ENCODE measurements around the gene TNS2. TPM values are rescaled to one million over a fixed set of nuclear protein-coding genes. Genes with fewer than 3 reads are reported as not detected.

The TNS2 gene
- total and polyA plus RNA-seq, 2 donors (not counting 1 experiment from before 2014, with no cell fraction given) = 0.60 to 1.3 TPM

DNA sequence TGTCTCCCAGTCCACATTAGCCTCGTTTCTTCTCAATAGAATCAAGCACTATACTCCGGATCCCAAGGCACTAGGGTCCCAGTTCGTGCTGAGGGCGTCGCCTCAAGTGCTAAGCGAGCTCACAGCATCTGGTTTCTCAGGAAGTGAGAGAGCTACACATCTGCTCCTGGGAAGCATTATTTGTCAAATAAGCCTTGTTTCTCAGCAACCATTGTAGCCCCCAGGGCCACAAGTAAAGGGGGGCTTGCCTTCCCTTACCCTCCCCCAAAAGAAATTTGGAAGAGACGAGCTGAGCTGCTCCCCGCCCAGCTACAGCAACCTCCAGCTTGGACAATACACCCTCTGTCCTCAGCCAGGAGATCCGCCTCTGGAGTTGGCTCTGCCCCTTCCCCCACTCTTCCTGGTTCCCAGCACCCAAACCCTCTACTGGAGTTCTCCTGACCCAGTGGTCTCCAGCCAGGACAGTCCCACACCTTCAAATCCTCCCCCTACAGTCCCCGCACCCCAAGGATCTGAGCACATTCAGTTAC, 5.7 kb upstream of the TNS2 start:
- TF ChIP-seq, protein P1, sequence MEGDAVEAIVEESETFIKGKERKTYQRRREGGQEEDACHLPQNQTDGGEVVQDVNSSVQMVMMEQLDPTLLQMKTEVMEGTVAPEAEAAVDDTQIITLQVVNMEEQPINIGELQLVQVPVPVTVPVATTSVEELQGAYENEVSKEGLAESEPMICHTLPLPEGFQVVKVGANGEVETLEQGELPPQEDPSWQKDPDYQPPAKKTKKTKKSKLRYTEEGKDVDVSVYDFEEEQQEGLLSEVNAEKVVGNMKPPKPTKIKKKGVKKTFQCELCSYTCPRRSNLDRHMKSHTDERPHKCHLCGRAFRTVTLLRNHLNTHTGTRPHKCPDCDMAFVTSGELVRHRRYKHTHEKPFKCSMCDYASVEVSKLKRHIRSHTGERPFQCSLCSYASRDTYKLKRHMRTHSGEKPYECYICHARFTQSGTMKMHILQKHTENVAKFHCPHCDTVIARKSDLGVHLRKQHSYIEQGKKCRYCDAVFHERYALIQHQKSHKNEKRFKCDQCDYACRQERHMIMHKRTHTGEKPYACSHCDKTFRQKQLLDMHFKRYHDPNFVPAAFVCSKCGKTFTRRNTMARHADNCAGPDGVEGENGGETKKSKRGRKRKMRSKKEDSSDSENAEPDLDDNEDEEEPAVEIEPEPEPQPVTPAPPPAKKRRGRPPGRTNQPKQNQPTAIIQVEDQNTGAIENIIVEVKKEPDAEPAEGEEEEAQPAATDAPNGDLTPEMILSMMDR (IDR thresholded peaks at IDR 0.05) = no peak
- TF ChIP-seq EZH2 (IDR thresholded peaks at IDR 0.05; ENCODE audit: borderline replicate concordance, insufficient read depth, low read depth, low read length, poor library complexity, severe bottlenecking) = no peak
- no peaks in the 10 kb centered on the region for H3K79me2 ChIP-seq (ENCODE audit: control insufficient read depth, insufficient read depth, low read length)
- no peaks in the 10 kb centered on the region for H3K27me3 Mint-ChIP-seq
- no peak for ATAC-seq (ENCODE audit: low read depth)
- intact Hi-C loops (cut with micrococcal nuclease) = no loop called here
- H3K4me3 ChIP-seq (ENCODE audit: control extremely low read depth in 1 of 5, extremely low read depth in 1 of 5, insufficient read depth in 1 of 5, low read depth in 2 of 5, low read length in 4 of 5) = no peak overlapping the region
- ChIA-PET POLR2A (interaction anchor here (0.6 kb wide), 1 partner anchor 979 kb away, joined by 3 read pairs; no protein-coding TSS in a partner anchor), CTCF (interaction anchor here (0.7 kb wide), 1 partner anchor 13 kb away, joined by 3 read pairs; no protein-coding TSS in a partner anchor)
- H3K36me3 ChIP-seq (replicated peaks in 1 of 2; ENCODE audit: control extremely low read depth in 1 of 2, control insufficient read depth in 1 of 2, extremely low read depth in 1 of 2, insufficient read depth in 2 of 2, low read length in 1 of 2) = peaks cover 7 to 9% of the 10 kb centered on the region in 2 experiments
- H3K27me3 ChIP-seq (replicated peaks in 1 of 4; ENCODE audit: control extremely low read depth in 1 of 4, control insufficient read depth in 3 of 4, insufficient read depth in 4 of 4, low read length in 3 of 4) = peaks cover 0 to 2% (median 0%) of the 10 kb centered on the region in 4 experiments
- no peak overlapping the region for H2AFZ ChIP-seq (ENCODE audit: insufficient read depth, low read depth, low read length, poor library complexity, severe bottlenecking)
- H3K4me2 ChIP-seq (replicated peaks; ENCODE audit: low read depth, low read length, poor library complexity, severe bottlenecking) = no peak overlapping the region
- no peak overlapping the region for H3K27ac Mint-ChIP-seq
- H3K27ac ChIP-seq (ENCODE audit: low read length in 2 of 2) = no peak overlapping the region
- H3K4me1 ChIP-seq (ENCODE audit: control insufficient read depth in 2 of 2, insufficient read depth in 2 of 2, low read length in 2 of 2) = peaks cover 13 to 17% of the 10 kb centered on the region in 2 donors
- H3K9me3 Mint-ChIP-seq (ENCODE audit: insufficient read depth) = no peaks in the 10 kb centered on the region
- no peak for DNase-seq
- H3K4me3 Mint-ChIP-seq = no peak overlapping the region
- H3K9ac ChIP-seq (ENCODE audit: low read length) = no peak overlapping the region
- peaks cover 7% of the 10 kb centered on the region for H3K4me1 Mint-ChIP-seq
- no peaks in the 10 kb centered on the region for H3K9me3 ChIP-seq (ENCODE audit: control extremely low read depth in 1 of 3, control insufficient read depth in 2 of 3, insufficient read depth in 1 of 3, low read length in 2 of 3)
- H4K20me1 ChIP-seq (ENCODE audit: control insufficient read depth, insufficient read depth, low read length, poor library complexity, severe bottlenecking) = no peaks in the 10 kb centered on the region
- whole genome bisulfite sequencing (ENCODE audit: insufficient coverage) = 79% methylated on average over 9 of the region's 10 CpGs

DNA sequence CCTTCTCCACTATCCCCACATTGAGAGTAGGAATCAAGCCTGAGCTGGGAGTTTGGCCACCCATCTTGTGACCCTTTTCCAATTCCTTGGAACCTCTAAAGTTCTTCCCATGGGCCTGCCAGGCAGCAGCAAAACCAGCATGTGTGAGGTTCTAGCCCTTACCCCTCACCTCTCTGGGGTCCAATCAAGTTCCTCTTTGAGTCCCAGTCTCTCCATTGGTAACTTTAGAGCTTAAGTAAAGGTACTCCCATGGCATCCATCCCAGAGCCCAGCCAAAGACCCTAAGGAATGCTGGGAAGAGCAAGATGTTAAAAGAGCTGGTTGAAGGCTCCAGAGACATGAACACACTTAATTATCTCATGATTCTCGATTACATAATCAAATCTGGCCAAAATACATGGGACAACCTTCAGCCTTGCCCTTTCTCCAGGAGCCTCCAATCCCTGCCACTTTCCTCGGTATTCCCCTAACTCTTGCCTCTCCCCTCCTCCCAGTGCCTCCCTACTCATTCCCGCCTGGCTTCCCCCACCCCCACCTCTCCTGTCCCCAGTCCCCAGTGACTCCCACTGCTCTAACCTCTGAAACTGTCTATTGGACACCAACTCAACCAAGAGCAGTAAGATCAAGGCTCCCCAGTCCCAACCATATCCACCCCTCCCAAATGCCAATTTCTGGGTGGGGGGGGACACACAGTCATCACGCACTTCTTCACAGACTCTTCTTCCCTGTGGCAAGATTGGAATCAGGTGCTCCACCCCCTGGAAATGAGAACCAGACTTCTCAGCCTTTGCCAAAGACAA, 4.8 kb upstream of the TNS2 start:
- CTCF ChIA-PET = interaction anchor here (0.6 to 2.0 kb wide), 3 partner anchors 19 to 39 kb away, joined by 3 to 5 read pairs (median 4); partner anchors contain the start of gene EIF4B

More for the DNA sequence above, 4.8 kb upstream of the TNS2 start:
- POLR2A ChIA-PET = no interaction called here
- no peaks in the 10 kb centered on the region for H3K9me3 ChIP-seq (ENCODE audit: control extremely low read depth in 1 of 3, control insufficient read depth in 2 of 3, insufficient read depth in 1 of 3, low read length in 2 of 3)
- H4K20me1 ChIP-seq (ENCODE audit: control insufficient read depth, insufficient read depth, low read length, poor library complexity, severe bottlenecking) = no peaks in the 10 kb centered on the region
- TF ChIP-seq, protein P1 (IDR thresholded peaks at IDR 0.05) = no peak
- TF ChIP-seq EZH2 (IDR thresholded peaks at IDR 0.05; ENCODE audit: borderline replicate concordance, insufficient read depth, low read depth, low read length, poor library complexity, severe bottlenecking) = no peak
- peaks cover 0 to 2% of the 10 kb centered on the region in 2 experiments for H3K36me3 ChIP-seq (replicated peaks in 1 of 2; ENCODE audit: control extremely low read depth in 1 of 2, control insufficient read depth in 1 of 2, extremely low read depth in 1 of 2, insufficient read depth in 2 of 2, low read length in 1 of 2)
- peaks cover 0 to 2% (median 0%) of the 10 kb centered on the region in 4 experiments for H3K27me3 ChIP-seq (replicated peaks in 1 of 4; ENCODE audit: control extremely low read depth in 1 of 4, control insufficient read depth in 3 of 4, insufficient read depth in 4 of 4, low read length in 3 of 4)
- Mint-ChIP-seq H3K27ac (no peak overlapping the region), H3K9me3 (ENCODE audit: insufficient read depth) (no peaks in the 10 kb centered on the region), H3K4me3 (peak overlapping the region; percentile 98), H3K4me1 (peaks cover 7% of the 10 kb centered on the region), H3K27me3 (no peaks in the 10 kb centered on the region)
- no peaks in the 10 kb centered on the region for H3K79me2 ChIP-seq (ENCODE audit: control insufficient read depth, insufficient read depth, low read length)
- no peak overlapping the region for H3K27ac ChIP-seq (ENCODE audit: low read length in 2 of 2)
- WGBS (ENCODE audit: insufficient coverage) = 92% methylated on average over 3 of the region's 4 CpGs
- DNase-seq = no peak
- peaks cover 13 to 17% of the 10 kb centered on the region in 2 donors for H3K4me1 ChIP-seq (ENCODE audit: control insufficient read depth in 2 of 2, insufficient read depth in 2 of 2, low read length in 2 of 2)
- no peak overlapping the region for H3K4me2 ChIP-seq (replicated peaks; ENCODE audit: low read depth, low read length, poor library complexity, severe bottlenecking)
- no peak overlapping the region for H3K4me3 ChIP-seq (ENCODE audit: control extremely low read depth in 1 of 5, extremely low read depth in 1 of 5, insufficient read depth in 1 of 5, low read depth in 2 of 5, low read length in 4 of 5)
- no peak overlapping the region for H3K9ac ChIP-seq (ENCODE audit: low read length)
- no peak for ATAC-seq (ENCODE audit: low read depth)
- intact Hi-C loops (cut with micrococcal nuclease) = no loop called here
- no peak overlapping the region for H2AFZ ChIP-seq (ENCODE audit: insufficient read depth, low read depth, low read length, poor library complexity, severe bottlenecking)
